OCI-LY7 (cell line): ENCODE results near the gene NAB2. TPM values are rescaled to one million over a fixed set of nuclear protein-coding genes. Genes with fewer than 3 reads are reported as not detected.

Source experiments
- BruUV-seq: library from RNA; stranded (reverse); fragments of 400-500 nt; replicated peaks from 2 replicates; lab custom pipeline; 2021; lab: Mats Ljungman, UMichigan
- CTCF ChIA-PET: fragments of 300-600 bp; sonication (Branson Sonifier 250); formaldehyde crosslinking; loops from one replicate; lab custom pipeline; 2022; ENCODE audit warnings: antibody characterized with exemption; ENCODE audit not compliant: unreplicated experiment; lab: Charles Lee
- POLR2A ChIA-PET: fragments of 300-600 bp; sonication (Branson Sonifier 250); formaldehyde crosslinking; loops from one replicate; lab custom pipeline; 2022; ENCODE audit warnings: antibody characterized with exemption; lab: Charles Lee
- DNase-seq: peaks from one replicate; pipeline ENCODE4 v3.0.0-alpha.2; 2015; ENCODE audit warnings: low spot score
- H2AFZ ChIP-seq: fragments of 200-600 bp; sonication (generic), shearing (Covaris generic); 2 replicates; pipeline ENCODE4 v1.6.1; 2014; ENCODE audit warnings: mild to moderate bottlenecking, antibody characterized with exemption, low read length, moderate library complexity
- H3K27ac ChIP-seq: fragments of 200-600 bp; sonication (generic); 2 replicates; pipeline ENCODE4 v1.5.1; 2014; ENCODE audit warnings: mixed run types, low read depth, mild to moderate bottlenecking, moderate library complexity, low read length, inconsistent platforms; ENCODE audit not compliant: poor library complexity, severe bottlenecking
- H3K36me3 ChIP-seq: fragments of 200-600 bp; sonication (generic); 2 replicates; pipeline ENCODE4 v1.6.1; 2014; ENCODE audit warnings: mild to moderate bottlenecking, antibody characterized with exemption, low read length, moderate library complexity, mixed read lengths; ENCODE audit not compliant: insufficient read depth
- H3K4me1 ChIP-seq: fragments of 200-600 bp; sonication (generic); 2 replicates; pipeline ENCODE4 v1.5.1; 2014; ENCODE audit warnings: mild to moderate bottlenecking, low read length; ENCODE audit not compliant: insufficient read depth, poor library complexity, severe bottlenecking
- H3K4me2 ChIP-seq: fragments of 200-600 bp; sonication (generic); 2 replicates; pipeline ENCODE4 v1.6.1; 2014; ENCODE audit warnings: mild to moderate bottlenecking, low read length
- H3K4me3 ChIP-seq: fragments of 200-600 bp; sonication (generic); 2 replicates; pipeline ENCODE4 v1.5.1; 2014; ENCODE audit warnings: mild to moderate bottlenecking, low read depth, low read length; ENCODE audit not compliant: poor library complexity, severe bottlenecking
- H3K79me2 ChIP-seq: fragments of 200-600 bp; sonication (generic); 2 replicates; pipeline ENCODE4 v1.6.1; 2016; ENCODE audit warnings: low read depth, mild to moderate bottlenecking, low read length, moderate library complexity, mixed read lengths; ENCODE audit not compliant: insufficient read depth
- H3K9me2 ChIP-seq: fragments of 200-600 bp; sonication (generic); 2 replicates; pipeline ENCODE4 v1.6.1; 2016; ENCODE audit warnings: mild to moderate bottlenecking, low read length, mixed read lengths; ENCODE audit not compliant: insufficient read depth
- H3K9me3 ChIP-seq: fragments of 200-600 bp; sonication (generic); 2 replicates; pipeline ENCODE4 v1.6.1; 2014; ENCODE audit warnings: mild to moderate bottlenecking, mixed run types, low read length, mixed read lengths
- H4K20me1 ChIP-seq: fragments of 200-600 bp; sonication (generic); 2 replicates; pipeline ENCODE4 v1.6.1; 2014; ENCODE audit warnings: mild to moderate bottlenecking, antibody characterized with exemption, low read length, moderate library complexity, mixed read lengths; ENCODE audit not compliant: insufficient read depth
- EZH2phosphoT487 ChIP-seq: fragments of 200-600 bp; sonication (generic); IDR thresholded peaks from 2 replicates; pipeline ENCODE4 v1.6.1; 2018; ENCODE audit warnings: low read depth, borderline replicate concordance, mild to moderate bottlenecking, mixed run types, antibody characterized with exemption, low read length, moderate library complexity, mixed read lengths
- intact Hi-C: fragments of 100-400 bp; cut with micrococcal nuclease; formaldehyde crosslinking; loops from one replicate; pipeline ENCODE4 v1.10.0; 2022; ENCODE audit not compliant: unreplicated experiment
- total RNA-seq, 2 experiments: library from RNA; depleted of rRNA in 1 of 2; stranded (reverse); fragments of >200 nt in 1 of 2; shearing (Covaris generic) in 1 of 2; gene quantifications; 2 replicates each; pipeline ENCODE4 v1.2.3, GENCODE V29; 2014 to 2022
- TF ChIP-seq, protein P1 (sequence below): fragments of 200-600 bp; sonication (generic); conservative IDR thresholded peaks from 2 replicates; pipeline ENCODE4 v1.5.1; 2014; ENCODE audit warnings: mild to moderate bottlenecking, antibody characterized with exemption, low read length, moderate library complexity, mixed read lengths

Gene NAB2
- total RNA-seq, 2 experiments from 2014 or later, result 6.8 to 8.5 TPM

GRCh38 chr12:57057067-57057751 lies 31.7 kb upstream of the NAB2 start:
- TF ChIP-seq, protein P1, sequence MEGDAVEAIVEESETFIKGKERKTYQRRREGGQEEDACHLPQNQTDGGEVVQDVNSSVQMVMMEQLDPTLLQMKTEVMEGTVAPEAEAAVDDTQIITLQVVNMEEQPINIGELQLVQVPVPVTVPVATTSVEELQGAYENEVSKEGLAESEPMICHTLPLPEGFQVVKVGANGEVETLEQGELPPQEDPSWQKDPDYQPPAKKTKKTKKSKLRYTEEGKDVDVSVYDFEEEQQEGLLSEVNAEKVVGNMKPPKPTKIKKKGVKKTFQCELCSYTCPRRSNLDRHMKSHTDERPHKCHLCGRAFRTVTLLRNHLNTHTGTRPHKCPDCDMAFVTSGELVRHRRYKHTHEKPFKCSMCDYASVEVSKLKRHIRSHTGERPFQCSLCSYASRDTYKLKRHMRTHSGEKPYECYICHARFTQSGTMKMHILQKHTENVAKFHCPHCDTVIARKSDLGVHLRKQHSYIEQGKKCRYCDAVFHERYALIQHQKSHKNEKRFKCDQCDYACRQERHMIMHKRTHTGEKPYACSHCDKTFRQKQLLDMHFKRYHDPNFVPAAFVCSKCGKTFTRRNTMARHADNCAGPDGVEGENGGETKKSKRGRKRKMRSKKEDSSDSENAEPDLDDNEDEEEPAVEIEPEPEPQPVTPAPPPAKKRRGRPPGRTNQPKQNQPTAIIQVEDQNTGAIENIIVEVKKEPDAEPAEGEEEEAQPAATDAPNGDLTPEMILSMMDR, result no peak
- TF ChIP-seq EZH2phosphoT487, result no peak
- Histone ChIP-seq H3K9me3 (no peaks in the 10 kb centered on the region), H3K4me3 (no peak overlapping the region), H3K36me3 (peaks cover 78% of the 10 kb centered on the region), H2AFZ (no peak overlapping the region), H3K9me2 (no peaks in the 10 kb centered on the region), H3K4me1 (peaks cover 12% of the 10 kb centered on the region), H3K4me2 (no peak overlapping the region), H3K79me2 (no peaks in the 10 kb centered on the region), H4K20me1 (no peaks in the 10 kb centered on the region), H3K27ac (no peak overlapping the region)
- POLR2A ChIA-PET, result no interaction called here
- CTCF ChIA-PET, result interaction anchor here (0.5 kb wide), 1 partner anchor 298 kb away, joined by 4 read pairs; no protein-coding TSS in a partner anchor
- intact Hi-C loops, result no loop called here
- DNase-seq, result no peak
- BruUV-seq, result no TSS peak

GRCh38 chr12:57058454-57058853 lies 30.5 kb upstream of the NAB2 start:
- no peak for DNase-seq
- no peaks in the 10 kb centered on the region for H3K79me2 ChIP-seq
- BruUV-seq, result no TSS peak
- no peak overlapping the region for H3K4me3 ChIP-seq
- H3K36me3 ChIP-seq, result peaks cover 89% of the 10 kb centered on the region
- no peak overlapping the region for H3K27ac ChIP-seq
- H3K9me3 ChIP-seq, result no peaks in the 10 kb centered on the region
- H3K9me2 ChIP-seq, result no peaks in the 10 kb centered on the region
- CTCF ChIA-PET, result no interaction called here
- H4K20me1 ChIP-seq, result no peaks in the 10 kb centered on the region
- POLR2A ChIA-PET, result no interaction called here
- H2AFZ ChIP-seq, result no peak overlapping the region
- intact Hi-C loops, result no loop called here
- H3K4me2 ChIP-seq, result 0 out of 2 replicates have a peak overlapping the region, but pooled peaks have one; percentile 8
- peaks cover 12% of the 10 kb centered on the region for H3K4me1 ChIP-seq
- TF ChIP-seq, protein P1, result no peak
- no peak for TF ChIP-seq EZH2phosphoT487
